HG02970 (cell line): ENCODE measurements around the gene ALDH1L1.

Source experiments
- ATAC-seq: cut with Tn5 transposase; IDR thresholded peaks from one replicate; pipeline ENCODE4 v1.9.1; 2021; ENCODE audit warnings: mild to moderate bottlenecking, moderate library complexity, moderate number of reproducible peaks; ENCODE audit not compliant: unreplicated experiment, low FRiP score

The ALDH1L1 gene

DNA sequence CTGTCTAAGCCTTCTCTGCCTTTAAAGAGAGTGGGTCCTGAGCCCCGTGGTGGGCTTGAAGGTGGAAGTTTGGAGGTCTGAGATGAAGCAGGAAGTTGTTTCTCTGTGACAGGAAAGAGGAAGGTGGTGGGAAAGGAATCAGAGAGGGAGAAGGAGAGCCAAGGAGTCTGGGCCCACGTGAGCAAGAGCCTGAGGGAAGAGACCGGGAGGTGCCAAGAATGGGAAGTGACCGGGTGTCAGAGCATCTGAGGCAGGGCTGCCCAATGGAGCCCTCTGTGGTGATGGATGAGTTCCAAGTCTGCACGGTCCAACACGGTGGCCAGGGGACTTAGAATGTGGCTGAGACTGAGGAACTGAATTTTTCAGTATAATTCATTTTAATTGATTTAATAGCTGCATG is 24.6 kb downstream of the ALDH1L1 start:
- ATAC-seq = no peak

DNA sequence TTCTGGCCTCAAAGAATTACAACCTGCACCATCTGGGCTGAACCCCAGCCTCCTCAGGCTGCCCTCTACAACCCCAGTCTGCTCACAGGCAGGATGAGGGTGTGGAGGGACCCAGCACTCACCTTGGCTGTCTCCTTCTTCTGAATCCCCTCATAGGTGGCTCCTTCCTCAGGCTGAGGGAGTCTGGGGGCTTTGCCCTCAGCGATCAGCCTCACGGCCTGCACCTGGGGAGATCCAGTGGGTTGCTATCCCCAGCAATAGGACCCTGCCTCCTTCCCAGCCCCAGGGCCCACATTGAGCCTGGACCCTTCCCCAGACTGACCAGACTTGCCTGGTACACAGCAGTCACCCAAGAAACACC is 25.1 kb downstream of the ALDH1L1 start:
- ATAC-seq = no peak

DNA sequence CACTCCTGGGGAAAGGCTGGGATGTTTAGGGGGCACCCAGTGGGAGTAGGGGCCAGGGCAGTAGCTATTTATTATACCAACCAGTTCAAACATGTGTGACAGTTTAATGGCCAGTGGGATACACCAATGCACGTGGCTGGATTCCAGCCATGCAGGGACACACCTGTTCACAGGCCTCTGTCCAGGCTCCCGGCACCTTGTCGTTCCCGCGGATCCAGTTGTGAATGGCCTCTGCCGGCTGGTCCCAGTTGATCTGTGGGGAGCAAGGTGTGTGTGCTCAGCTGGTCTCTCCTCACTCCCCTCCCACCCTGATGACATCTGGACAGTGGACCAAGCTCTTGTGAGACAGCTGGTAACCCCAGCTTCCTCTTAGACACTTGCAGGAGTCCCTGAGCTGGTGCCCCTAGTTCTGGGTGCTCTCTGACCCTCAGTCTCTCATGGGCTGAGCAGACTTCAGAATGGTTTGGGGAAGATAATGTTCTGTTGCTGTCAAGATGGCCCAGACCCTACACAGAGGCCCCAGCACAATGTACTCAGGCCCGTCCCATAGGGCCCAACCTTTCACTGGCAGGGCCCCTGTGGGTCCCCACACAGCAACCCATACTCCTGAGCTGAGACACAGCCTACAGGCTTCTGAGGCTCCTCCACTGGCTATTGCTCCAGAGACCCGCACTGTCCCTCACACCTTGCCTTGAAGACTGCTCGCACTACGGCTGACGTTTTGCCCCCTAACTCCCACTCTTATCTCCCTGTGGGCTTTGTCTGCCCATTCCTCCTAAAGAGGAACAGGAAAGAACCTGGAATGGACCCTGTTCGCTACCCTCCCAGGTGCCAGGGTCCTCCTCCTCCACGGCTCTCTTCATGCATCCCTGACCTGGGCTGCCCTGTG is 25.8 kb downstream of the ALDH1L1 start:
- ATAC-seq = no peak

DNA sequence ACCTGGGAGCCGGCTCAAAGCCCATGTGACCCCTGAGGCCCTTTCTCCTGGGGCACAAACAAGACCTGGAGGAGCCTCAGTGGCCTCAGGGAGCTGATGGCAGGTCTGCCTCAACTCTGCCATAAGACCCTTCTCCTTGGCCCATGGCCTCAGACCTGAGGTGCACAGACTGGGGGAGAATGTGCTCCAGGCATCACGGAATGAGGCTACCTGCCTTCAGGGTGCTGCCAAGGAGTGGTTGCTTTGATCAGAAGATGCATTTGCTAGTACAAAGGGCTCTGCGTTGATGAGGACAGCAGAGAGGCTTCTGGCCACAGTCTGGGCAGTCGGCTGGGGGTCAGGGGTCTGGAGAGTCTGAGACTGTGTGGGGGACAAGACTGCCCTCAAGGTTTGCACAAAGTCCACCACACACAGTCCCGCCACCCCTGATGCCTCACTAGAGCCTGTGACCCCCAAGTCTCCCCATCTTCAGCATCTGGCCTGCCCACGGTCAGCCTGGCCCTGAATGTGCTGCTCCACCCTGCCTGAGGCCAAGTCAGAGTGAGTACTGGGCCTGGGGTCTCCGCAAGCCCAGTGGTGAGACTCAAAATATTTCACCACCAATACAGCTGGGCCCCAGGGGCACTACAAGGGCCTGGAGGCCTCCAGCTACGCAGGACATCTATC is 26.6 kb downstream of the ALDH1L1 start:
- ATAC-seq = no peak

DNA sequence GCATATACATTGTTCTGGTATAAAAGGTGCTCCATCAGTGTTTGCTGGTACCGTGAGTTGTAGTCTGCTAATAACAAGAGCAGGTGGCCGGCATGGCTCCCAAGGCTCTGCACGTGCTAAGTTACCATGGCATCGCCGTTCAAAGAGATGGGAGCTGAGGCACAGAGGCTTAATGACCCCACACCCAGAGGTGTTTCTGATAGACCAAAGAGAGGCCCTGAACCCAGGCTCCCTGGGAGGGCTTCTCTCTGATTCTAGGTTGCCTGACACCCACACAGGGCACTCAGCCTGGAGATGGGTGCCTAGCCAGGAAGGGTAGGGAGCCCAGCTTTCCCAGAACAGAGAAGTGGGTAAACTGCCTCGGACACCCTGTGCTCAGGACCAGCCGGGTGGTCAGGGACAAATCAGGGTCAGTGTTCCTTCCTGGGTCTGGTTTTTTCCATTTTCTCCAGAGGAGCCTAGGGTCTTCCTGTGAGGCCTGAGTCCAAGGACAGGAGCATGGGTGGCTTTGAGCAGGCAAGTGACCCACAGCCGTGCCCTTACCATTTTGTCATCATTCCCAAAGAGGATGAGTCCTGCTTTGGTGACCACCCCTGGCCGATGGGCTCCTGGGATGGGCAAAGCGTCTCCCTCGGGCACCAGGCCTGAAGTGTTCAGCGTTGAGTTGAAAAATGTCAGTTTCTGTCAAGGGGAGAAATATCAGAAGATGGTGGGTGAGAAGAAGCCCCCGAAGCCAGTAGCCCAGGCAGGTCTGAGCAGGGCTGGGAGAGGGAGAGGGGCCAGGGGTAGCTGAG is 27.3 kb downstream of the ALDH1L1 start:
- no peak for ATAC-seq

DNA sequence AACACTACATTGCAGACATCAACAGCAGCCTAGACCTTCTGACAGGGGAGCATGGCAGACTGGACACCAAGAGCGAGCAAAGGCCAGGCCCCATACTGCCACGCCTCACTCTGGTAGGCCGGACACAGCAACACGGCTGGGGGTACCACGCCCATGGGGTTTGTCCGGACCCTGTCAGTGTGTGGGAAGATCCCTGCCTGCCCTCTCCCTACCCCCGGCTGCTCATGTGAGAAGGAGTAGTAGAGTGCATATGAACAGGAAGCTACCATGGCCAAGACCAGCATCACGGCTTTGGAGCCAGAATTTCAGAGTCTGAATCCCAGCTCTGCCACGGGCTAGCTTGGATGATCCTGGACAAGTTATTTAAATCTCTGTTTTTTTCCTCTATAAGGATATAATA is 27.9 kb downstream of the ALDH1L1 start:
- ATAC-seq = no peak

DNA sequence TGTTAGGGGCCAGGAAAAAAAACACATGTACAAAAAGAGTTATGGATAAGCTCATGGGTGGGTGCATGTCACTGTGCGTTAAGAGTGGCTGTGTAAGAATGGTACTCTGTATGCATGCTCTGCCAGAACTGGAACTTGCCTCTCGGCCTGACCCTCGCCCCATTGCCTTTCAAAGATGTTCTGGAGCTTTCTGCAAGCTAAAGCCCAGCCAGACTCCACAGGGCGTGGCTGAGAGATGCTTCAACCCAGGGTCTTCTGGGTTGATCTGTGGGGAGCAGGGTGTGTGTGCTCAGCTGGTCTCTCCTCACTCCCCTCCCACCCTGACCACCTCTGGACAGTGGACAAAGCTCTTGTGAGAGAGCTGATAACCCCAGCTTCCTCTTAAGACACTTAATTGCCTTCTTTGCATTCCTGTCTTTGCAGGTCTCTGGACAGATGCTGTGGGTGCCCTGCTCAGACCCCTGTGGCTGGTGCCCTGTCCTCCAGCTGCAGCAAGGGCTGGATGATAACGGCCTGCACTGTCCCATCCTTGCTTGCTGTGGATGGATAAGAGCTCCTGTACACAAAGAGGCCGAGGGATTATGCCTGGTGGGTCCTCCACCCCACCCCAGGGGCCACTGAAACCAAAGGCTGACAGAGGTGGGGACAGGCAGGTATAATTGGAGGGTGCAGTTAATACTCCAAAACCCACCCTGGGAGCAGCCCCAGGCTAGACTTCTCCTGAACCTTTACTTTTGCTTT is 28.7 kb downstream of the ALDH1L1 start:
- no peak for ATAC-seq

DNA sequence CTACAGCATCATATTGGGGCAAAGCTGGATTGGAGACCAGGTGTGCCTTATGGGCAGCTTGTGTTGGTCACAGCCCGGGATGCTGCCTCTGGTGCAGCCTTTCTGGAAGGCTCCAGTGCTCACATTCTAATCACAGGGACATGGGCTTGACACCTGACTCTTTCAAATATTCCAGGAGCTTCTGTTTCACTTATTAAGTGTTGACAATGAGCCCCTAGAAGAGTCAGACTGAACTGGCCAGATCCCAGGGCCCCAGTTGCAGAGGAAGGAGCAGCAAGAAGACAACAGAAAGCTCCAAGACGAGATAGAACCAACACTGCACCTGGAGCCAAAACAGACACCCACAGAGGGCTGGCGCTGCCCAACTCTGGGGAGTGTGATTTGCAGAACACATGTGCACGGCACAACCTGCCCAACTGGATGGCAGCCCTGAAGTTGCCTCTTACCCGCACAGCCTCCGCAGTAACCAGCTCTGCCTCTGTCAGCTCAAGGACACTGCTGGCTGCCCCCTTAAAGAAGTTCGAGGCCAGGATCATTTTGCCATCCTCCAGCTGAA is 30.3 kb downstream of the ALDH1L1 start:
- no peak for ATAC-seq

DNA sequence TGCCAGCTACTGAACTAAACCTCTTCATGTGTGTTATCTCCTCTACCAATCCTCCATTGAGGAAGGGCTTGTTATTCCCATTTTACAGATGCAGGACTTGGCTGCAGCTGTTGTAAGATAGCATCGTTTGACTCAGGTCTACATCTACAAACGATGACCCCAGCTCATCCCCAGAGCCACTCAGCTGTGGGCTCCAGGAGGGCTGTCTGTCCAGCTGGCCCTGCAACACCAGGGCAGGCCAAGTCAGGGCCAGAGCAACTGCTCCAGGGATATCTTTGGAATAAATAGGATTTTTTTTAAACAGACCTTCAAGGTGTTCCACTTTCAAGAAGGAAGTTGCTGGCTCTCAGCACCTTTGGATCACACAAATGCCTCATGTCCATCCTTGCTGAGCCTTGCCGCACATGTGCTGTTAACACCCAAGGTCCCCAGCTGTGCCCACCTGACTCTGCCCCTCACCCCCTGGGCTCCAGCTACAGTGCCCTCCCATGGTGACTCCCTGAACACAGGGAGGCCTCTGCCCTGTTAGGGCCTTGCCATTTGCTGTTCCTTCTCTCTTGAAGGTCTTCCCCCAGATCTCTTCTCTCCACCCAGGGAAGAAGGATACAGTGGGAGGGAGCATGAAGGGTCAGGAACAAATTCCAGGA is 31.0 kb downstream of the ALDH1L1 start:
- ATAC-seq = no peak

DNA sequence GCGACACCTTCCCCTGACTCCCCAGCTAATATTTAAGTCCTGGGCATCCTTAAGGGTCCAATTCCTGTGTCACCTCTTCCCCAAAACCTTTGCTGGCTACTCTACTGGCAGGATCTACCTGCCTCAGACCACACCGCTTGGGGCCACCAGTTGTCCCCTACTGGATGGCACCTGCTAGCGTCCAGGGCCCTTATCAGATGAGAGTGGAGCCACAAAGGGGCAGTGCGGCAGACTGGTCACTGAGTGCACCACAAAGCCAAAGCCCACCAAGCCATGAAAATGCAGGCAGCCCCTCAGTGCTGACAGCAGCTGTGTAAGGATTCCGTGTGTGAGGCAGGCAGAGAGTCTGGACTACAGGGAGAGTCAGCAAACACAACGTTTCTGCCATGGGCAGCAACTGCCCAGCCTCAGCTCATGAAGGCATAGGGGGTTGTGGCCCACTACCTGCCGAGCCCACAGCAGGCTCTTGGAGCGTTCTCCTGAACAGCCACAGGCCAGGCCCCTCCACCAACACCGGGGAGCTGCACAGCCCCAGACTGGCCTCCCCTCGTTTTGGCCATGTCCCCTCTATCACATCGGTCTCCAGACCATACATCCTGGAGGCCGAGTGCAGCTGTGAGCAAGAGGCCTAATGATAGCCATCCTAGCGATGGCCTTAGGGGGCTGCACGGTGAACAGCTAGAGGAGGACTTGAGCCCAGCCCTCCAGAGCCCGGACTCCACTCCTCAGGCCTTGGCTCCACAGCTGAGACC is 32.3 kb downstream of the ALDH1L1 start:
- ATAC-seq = no peak

DNA sequence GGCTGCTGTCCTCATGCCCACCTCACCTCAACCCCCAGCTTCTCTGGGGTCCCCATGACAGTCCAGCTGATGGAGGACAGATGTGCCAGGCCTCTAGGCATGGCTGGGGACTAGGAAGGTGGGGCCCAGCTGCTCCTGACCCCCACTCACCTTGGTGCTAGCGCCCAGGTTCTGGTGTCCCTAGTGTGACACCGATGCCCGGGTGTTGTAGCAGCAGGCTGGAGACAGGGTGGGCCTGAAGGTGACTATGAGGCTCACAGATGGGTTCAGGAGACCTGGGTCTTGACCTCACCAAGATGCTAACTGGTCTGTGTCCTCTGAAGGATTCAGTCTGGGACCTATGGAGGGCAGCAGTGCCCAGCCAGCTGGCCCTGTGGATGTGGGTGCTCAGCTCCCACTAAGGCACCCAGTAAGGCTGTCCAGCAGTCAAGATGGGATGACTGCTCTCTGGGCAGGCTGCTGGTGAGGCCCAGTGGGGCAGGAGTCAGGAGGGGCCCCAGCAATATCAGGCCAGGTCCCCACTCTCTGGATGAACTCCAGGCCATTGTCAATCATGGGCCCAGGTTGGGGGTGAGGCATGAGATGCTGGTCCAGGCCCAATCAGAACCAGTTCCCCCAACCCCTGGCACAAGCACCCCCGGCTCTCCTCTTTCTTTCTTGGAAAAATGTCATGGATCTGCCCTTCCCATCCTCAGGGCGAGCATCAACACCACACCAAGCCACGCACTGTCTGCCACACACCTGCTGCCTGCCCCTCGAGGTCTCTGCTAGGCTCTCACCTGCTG is 33.0 kb downstream of the ALDH1L1 start:
- no peak for ATAC-seq

DNA sequence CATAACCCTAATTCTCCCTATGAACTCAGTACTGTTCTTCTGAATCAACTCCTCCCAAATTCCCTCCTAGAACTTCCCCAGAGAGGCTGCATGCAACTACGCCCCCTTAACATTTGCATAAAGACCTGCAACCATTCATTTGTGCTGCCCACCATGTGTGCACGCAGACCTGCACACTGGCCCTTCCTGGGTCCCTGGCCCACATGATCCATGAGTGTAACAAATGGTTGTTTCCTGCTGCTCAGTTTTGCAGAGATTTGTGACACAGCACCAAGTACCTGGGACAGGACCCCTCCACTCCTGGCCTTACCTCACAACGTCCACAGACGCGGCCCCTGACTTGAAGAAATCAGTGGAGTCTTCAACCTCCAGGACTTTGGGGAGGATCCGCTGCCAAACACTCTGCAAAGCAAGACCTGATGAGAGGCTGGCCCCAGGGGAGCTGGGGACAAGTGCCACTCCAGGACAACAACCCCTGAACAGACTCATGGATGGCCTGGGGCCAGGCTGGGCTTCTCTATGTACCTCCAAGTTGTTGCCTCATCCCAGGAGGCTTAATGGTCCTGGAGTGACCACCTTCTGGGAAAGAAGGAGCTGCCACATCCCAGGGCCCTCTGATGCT is 33.8 kb downstream of the ALDH1L1 start:
- no peak for ATAC-seq

DNA sequence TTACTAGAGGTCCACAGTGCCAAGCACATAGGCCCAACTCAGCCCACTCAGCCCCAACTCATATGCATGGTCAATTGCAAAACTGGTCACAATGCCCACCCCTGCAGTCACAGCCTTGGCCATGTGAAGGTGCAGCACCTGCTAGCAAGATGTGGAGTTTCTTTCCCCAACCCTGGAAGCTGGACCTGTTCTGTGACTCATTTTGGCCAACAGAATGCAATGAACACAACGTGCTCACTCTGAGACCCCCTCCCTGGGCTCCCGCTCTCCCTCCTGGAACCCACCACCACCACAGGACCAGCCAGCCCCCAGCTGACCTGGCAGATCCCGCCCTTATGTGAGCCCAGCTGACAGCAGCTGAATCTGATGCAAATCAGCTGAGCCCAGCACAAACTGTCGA is 34.4 kb downstream of the ALDH1L1 start:
- ATAC-seq = no peak

DNA sequence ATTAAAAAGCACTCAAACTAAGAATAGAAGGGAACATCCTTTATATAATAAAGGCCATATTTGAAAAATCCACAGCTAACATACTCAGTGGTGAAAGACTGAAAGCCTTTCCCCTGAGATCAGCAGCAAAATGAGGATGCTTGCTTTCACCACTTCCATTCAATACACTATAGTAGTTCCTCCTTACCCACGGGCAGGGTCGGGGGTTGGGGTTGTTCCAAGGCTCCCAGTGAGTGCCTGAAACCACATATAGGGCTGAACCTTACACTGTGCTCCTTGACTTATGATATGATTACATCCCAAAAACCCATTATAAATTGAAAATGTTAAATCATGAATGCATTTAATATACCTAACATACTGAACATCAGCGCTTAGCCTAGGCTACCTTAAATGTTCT is 37.7 kb downstream of the ALDH1L1 start:
- ATAC-seq = no peak

DNA sequence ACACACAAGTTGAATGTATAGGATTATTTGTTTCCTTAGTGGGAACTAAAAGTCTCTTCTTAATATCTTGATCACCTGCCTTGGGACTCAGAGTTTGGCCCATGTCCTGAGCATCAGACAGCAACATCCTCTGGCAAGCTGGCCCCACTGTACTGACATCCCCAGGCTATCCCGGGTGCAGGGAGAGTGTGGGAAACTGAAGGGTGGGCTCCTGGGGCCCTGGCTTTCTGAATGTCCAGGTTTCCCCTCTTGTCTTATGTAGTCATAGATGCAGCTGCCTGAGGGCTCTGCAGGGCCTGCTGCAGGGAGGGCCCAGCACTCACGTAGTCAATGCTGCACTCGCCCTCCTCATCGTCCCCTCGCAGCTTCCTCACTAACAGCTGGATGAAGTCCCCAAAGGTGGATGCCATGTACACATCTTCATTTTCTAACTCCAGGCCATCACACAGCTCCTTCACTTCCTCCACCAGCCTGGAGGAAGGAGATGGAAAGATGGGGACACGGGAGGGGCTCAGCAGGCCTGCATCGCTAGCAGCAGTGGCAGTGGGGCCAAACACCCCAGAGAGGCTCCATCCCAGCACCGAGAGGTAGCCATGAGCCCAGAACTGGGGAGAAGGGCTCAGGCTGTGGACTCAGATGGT is 42.8 kb downstream of the ALDH1L1 start:
- no peak for ATAC-seq

DNA sequence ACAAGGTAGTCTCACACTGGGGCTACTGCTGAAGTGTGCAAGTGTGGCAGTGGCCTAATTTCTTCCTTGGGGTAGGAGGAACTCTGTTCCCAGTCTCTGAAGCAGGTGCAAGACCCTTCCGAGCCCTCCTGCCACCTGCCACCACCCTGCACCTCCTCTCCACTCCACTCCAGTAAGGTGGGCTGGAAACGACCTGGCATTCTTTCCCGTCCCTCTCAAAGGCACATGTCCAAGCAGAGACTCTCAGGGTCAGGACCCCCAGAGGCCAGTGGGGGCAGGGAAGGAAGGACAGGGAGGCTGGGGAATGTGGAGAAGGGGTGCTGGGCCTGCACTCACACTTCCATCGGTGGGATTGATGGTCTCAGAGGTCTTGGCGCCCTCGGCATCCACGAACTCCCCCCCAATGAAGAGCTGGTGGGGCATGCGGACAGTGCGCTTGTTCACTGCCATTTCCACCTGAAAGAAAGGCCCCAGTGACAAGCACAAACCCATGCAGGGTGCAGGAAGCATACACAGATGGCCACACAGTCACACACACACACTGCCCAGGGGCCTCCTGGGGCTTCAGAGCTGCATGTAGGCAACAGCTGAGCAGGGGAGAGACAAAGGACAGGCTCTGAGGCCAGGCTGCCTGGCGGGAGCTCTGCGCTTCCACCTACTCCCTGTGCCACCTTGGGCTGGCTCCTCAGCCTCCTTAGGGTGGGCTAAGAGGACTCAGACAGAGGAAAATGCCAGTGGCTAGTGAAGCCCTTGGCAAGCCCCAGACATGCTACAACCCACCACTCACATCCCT is 43.8 kb downstream of the ALDH1L1 start:
- ATAC-seq = no peak
